H4 (cell line): ENCODE data around the gene NT5C. TPM values are rescaled to one million over a fixed set of nuclear protein-coding genes. Genes with fewer than 3 reads are reported as not detected.

Experiments
- DNase-seq: peaks from one replicate; pipeline ENCODE4 v3.0.0-alpha.2; 2015; ENCODE audit warnings: low spot score
- total RNA-seq: library from RNA; depleted of rRNA; stranded (reverse); fragments of >200 nt; shearing (Covaris generic); gene quantifications from 2 replicates; pipeline ENCODE4 v1.2.3, GENCODE V29; 2014; rRNA removed

Gene NT5C
- total RNA-seq, 1 experiment from 2014 or later, result 122 TPM

GRCh38 chr17:75093548-75094158 lies 37.9 kb downstream of the NT5C start:
- DNase-seq, result no peak

DNA sequence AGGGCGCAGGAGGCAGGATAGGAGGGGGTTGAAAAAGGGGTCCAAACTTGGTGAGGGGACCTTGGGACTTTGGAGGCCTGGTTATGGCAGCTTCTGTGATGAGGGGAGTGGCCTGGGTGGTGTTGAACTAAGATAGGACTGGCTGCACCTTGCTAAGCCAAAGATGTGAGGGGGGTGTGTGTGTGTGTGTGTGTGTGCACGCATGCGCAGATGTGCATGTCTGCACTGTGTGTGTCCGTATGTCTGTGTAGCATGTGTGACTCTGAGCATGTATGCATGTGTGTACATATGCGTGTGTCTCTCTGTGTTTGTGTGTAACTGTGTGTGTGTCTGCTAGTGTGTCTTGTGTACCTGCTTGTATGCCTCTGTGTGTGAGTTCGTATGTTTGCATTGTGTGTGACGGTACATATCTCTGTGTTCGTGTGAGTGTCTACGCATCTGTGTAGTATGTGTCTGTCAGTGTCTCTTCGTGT lies 39.7 kb downstream of the NT5C start:
- DNase-seq, result no peak

GRCh38 chr17:75090871-75091854 lies 40.4 kb downstream of the NT5C start:
- DNase-seq, result no peak

DNA sequence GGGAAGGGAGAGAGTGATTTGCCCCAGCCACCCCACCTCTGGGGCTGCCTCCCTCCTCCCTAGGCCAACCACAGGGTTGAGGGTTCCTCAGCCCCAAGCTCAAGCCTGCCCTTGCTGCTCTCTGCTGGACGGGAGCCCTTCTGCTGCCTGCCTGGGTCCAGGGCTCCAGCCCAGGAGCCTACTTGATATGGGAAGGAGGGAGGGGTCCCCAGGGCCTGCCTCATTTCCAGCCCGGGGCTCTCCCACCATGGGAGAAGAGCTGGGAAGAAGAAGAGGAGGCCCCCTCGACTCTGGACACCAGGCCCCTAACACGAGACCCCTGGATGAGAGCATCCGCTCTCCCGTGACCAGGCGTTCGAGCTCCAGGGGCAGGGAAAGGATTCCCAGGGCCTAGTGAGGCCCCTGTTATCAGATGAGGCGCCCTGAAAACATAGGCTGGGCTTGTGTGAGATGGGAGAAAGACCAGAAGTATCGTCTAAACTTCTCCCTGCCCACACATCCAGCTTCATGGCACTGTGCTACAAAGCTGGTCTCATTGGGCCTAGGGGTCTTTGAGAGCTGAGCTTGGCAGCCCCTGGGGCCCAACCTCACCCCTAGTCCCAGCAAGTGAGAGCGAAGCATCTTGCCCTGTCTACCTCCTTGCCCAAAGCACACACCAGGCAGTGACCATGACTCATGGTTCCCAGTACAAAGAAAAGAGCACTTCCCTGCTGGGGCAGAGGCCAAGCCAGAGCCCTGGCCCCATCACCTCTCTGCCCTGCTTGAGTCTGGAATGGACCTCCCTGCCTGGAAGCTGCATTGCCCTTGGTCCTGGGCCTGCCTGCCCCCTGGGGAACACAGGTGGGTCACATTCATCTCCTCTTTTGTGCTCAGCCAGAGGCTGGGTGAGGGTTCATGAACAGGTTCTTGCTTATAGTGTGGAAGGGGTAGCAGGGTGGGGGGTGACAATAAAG lies 42.8 kb downstream of the NT5C start:
- no peak for DNase-seq

DNA sequence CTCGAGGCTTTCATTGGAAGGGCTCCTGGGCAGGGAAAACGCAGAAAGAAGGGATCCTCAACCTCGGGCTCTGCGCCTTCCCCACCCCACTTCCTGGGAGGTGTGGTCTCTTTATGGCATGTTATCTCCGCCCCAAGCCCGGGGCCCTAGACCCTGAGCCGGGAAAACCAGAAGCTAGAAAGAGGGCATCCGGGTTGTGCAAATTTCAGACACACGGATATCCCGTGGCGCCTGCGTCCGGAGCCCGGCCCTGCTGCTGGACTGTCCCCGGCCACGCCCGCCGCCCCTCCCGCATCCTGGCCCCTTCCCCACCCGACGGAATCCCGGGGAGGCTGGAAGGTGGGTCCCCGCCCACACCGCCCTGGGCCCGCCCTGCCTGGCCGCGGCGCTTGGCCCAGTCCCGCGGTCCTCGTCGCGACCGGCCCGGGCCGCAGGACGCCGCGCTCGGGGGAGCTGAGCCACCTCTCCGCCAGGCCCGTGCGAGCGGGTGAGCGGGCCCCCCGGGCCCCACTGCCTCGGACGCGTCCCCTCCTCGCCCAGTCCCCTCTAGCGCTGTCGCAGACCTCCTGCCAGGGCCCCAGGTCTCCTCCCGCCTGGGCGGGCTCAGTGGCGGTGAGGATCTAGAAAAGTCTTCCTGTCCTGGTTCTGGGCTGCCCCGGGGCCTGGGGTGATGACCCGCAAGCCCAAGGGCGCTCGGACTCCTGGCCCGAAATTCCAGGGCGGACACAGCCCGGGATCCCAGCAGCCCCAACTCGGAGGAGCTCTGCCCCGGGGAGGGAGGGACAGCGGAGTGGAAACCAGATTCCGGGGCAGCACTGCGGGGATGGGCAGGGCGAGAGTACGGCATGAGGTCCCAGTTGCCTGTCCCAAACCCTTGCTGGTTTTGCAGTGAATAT lies 43.7 kb downstream of the NT5C start, which contains the start of gene SLC16A5:
TSS of gene SLC16A5 (plus strand) at position 397 of the 896 bp plus-strand sequence. CDS start 5,683 bp downstream, outside the sequence.
- DNase-seq, result no peak

- no peak for DNase-seq
These were observed 44.4 kb downstream of the NT5C start for GRCh38 chr17:75087182-75087557.

DNA sequence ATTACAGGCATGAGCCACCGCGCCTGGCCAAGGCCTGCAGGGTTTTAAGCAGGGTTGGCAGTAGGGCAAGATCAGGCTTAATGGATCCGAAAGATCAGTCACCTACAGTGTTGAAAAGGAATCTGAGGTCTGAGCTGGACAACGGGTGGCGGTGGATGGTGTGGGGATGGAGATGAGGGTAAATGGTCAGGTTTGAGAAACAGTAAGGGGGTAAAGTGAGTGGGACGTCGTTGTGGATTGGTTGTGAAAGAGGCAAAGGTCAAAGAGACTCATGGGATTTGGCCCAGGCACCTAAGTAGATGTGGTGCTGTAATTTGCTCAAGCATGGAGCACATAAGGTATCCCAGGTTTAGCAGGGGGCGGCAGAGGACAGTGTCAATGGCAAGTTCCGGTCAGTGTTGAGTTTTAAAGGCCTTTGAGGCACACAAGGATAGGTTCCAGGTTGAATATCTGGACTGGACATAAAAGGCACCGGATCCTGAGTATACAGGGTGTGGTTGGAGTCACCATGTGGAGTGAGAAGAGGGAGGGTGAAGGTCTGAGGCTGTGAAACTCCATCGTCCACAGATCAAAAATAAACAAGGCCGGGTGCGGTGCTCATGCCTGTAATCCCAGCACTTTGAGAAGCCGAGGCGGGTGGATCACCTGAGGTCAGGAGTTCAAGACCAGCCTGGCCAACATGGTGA lies 44.9 kb downstream of the NT5C start:
- DNase-seq, result no peak

DNA sequence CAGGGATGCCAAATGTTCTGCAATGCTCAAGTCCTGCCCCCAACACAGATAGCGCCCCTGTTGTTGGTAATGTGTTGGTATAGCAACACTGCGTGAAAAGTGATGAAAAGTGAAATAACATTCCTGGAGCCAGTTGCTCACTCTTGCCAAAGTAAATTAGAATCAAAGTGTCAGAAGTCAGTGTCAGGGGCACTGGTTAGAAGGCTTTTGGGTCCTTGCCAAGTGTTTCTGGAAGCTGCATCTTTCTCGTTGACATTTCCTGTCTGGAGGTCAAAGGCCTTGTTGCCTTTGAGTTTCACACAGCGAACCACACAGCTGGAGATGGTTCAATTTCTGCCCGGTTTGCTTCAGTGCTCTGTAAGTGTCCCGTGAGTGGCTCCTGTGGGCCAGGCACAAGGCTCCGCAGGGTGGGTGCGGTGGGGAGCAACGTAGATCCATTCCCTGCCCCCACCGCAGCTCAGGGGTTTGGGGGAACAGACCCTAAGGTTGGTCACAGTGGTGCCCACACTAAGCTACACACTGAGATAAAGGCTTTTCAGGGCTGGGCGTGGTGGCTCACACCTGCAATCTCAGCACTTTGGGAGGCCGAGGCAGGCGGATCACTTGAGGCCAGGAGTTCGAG lies 47.4 kb downstream of the NT5C start:
- DNase-seq, result no peak

- DNase-seq, result no peak
These were observed 48.9 kb downstream of the NT5C start for GRCh38 chr17:75082683-75083082.

DNA sequence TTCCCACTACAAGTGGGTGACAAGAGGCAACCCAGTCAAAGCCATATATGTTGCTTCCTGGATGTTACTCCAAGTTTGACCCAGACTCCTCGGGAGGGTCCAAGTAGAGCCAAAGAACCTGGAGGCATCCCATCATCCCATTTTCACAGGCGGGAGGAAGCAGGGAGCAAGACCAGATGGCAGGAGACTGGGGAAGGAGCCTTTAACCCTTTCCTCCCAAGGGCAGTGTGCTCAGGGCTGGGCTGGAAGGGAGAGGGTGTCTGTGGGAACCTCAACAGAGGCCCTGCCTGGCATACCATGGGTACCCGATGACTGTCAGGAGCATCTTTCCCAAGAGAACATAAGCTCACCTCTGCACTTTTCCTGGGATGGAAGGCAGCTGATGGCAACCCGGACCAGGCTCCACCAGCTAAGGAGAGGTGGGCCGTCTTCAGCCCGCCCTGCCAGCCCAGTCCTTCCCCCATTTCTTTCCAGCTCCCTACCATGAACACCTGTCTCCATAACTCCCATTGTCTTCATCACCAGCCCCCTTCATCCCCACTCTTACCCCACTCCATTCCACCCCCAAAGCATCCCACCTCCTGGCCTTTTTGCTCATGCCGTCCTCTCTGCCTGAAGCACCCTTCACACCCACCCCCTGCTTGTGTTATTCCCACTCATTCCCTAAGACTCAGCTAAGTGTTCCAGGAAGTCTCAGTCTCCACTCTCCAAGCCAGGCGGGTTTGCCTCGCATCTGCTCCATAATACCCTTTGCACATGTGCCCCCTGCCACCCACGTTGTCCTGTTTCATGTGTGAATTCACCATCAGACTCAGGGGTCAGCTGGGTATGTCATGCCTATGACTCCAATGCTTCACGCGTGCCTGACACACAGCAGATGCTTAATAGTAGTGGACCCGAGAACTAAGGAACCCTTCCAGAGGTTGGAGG lies 49.7 kb downstream of the NT5C start:
- no peak for DNase-seq

Other genes with a start within 250 kb of the NT5C start
- not detected in 2 replicates for gene FADS6, start 238.1 kb downstream of the NT5C start, total RNA-seq
- gene USH1G, start 208.5 kb downstream of the NT5C start, total RNA-seq, result 0.54 TPM in 1 of 2 replicates, not detected in the other
- gene OTOP2, start 207.5 kb downstream of the NT5C start, total RNA-seq, result not detected in 2 replicates
- gene OTOP3, start 195.8 kb downstream of the NT5C start, total RNA-seq, result not detected in 2 replicates
- 0.15 TPM in 1 of 2 replicates, not detected in the other for gene HID1, start 159.0 kb downstream of the NT5C start, total RNA-seq
- 3.3 and 5.8 TPM in 2 replicates for gene CDR2L, start 144.1 kb downstream of the NT5C start, total RNA-seq
- gene MRPL58, start 119.1 kb downstream of the NT5C start, total RNA-seq, result 89.4 and 107 TPM in 2 replicates
- 595 and 655 TPM in 2 replicates for gene ATP5PD, start 84.8 kb downstream of the NT5C start, total RNA-seq
- 14.3 and 16.5 TPM in 2 replicates for gene KCTD2, start 84.5 kb downstream of the NT5C start, total RNA-seq
- gene SLC16A5, start 43.8 kb downstream of the NT5C start, total RNA-seq, result not detected in 2 replicates
- gene ARMC7, start 21.8 kb downstream of the NT5C start, total RNA-seq, result 4.0 and 5.2 TPM in 2 replicates
- gene JPT1, start 22.8 kb upstream of the NT5C start, total RNA-seq, result 324 and 466 TPM in 2 replicates
- gene SUMO2, start 51.2 kb upstream of the NT5C start, total RNA-seq, result 160 and 193 TPM in 2 replicates
- gene NUP85, start 73.9 kb upstream of the NT5C start, total RNA-seq, result 59.3 and 71.5 TPM in 2 replicates
- gene GGA3, start 129.9 kb upstream of the NT5C start, total RNA-seq, result 12.7 and 22.2 TPM in 2 replicates
- gene MRPS7, start 130.1 kb upstream of the NT5C start, total RNA-seq, result 112 and 116 TPM in 2 replicates
- gene MIF4GD, start 139.5 kb upstream of the NT5C start, total RNA-seq, result 36.0 and 41.6 TPM in 2 replicates
- gene SLC25A19, start 157.7 kb upstream of the NT5C start, total RNA-seq, result 6.8 and 13.1 TPM in 2 replicates